Neural progenitor cell (in vitro differentiated cells): ENCODE measurements around the gene HSF4.

Experiments used
- EZH2 ChIP-seq: fragments of 200-600 bp; sonication (generic); IDR thresholded peaks from 2 replicates; pipeline ENCODE4 v1.6.1; 2017; ENCODE audit warnings: antibody characterized with exemption, mild to moderate bottlenecking, moderate library complexity
- EZH2phosphoT487 ChIP-seq: fragments of 200-600 bp; sonication (generic); IDR thresholded peaks from 2 replicates; pipeline ENCODE4 v1.6.1; 2017; ENCODE audit warnings: antibody characterized with exemption
- TF ChIP-seq, protein P1 (sequence below): fragments of 200-600 bp; sonication (generic); IDR thresholded peaks from 2 replicates; pipeline ENCODE4 v1.5.1; 2017; ENCODE audit warnings: antibody characterized with exemption, mild to moderate bottlenecking

DNA sequence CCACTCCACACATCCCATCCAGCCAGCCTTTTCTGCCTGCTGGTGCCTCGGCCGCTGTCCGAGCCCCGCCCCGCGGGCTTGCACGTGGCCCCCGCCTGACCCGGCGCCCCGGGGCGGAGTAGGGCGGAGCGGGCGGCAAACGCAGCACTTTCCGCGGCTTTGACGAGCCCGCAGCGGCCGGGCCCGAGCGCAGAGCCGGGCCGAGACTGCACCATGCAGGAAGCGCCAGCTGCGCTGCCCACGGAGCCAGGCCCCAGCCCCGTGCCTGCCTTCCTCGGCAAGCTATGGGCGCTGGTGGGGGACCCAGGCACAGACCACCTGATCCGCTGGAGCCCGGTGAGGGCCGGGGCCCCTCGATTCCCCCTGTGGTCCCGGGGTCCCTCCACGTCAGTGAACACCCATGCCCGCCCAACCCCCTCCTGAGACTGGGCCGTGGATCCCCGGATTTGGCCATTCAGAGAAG lies at the start of gene HSF4:
- TF ChIP-seq, protein P1, sequence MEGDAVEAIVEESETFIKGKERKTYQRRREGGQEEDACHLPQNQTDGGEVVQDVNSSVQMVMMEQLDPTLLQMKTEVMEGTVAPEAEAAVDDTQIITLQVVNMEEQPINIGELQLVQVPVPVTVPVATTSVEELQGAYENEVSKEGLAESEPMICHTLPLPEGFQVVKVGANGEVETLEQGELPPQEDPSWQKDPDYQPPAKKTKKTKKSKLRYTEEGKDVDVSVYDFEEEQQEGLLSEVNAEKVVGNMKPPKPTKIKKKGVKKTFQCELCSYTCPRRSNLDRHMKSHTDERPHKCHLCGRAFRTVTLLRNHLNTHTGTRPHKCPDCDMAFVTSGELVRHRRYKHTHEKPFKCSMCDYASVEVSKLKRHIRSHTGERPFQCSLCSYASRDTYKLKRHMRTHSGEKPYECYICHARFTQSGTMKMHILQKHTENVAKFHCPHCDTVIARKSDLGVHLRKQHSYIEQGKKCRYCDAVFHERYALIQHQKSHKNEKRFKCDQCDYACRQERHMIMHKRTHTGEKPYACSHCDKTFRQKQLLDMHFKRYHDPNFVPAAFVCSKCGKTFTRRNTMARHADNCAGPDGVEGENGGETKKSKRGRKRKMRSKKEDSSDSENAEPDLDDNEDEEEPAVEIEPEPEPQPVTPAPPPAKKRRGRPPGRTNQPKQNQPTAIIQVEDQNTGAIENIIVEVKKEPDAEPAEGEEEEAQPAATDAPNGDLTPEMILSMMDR = no peak
- TF ChIP-seq EZH2 = no peak
- no peak for TF ChIP-seq EZH2phosphoT487
